ENCODE data around the gene FBXO10. TPM values are rescaled to one million over a fixed set of nuclear protein-coding genes. Genes with fewer than 3 reads are reported as not detected.
A peak's percentile ranks its signal among the peaks of the same experiment; 100 is the strongest.

The FBXO10 gene
- total and polyA plus RNA-seq, 2 of the 4 experiments (the other 2 are of a cell fraction), result 6.6 to 6.7 TPM

GRCh38 chr9:37464426-37465248 lies 111.5 kb downstream of the FBXO10 start:
- H3K4ac ChIP-seq (ENCODE audit: low read depth, low read length), result peak overlapping the region; percentile 97
- BruUV-seq (replicated peaks), result no TSS peak
- peak overlapping the region; percentile 82; the same call in 1 of the 2 replicates for H3K56ac ChIP-seq (ENCODE audit: extremely low read depth, insufficient read depth, low read length)
- H2BK5ac ChIP-seq (ENCODE audit: low read depth, low read length, poor library complexity, severe bottlenecking), result peak overlapping the region; percentile 74
- peak overlapping the region; percentile 61; the same call in 1 of the 2 replicates for H2BK20ac ChIP-seq (ENCODE audit: low read depth, low read length)
- whole genome bisulfite sequencing, 2 experiments (ENCODE audit: extremely low coverage in 2 of 2, insufficient read length in 1 of 2), result 0% methylated on average over 32 of the region's 47 CpGs; no CpG with 5 or more reads in 1 of the 2 experiments
- H2AFZ ChIP-seq (replicated peaks; ENCODE audit: low read length, poor library complexity), result peak overlapping the region; percentile 97
- H3K79me1 ChIP-seq (ENCODE audit: low read depth in 1 of 2, low read length in 2 of 2), result peaks cover 0 to 38% of the 10 kb centered on the region in 2 experiments; a peak in 2 of 4 replicates
- ATAC-seq (ENCODE audit: low read depth) (peak; percentile 50), DNase-seq (peak; percentile 63)
- H4K5ac ChIP-seq (ENCODE audit: low read depth, low read length), result peak overlapping the region; percentile 37
- H3K36me3 ChIP-seq (ENCODE audit: control insufficient read depth, insufficient read depth, low read length), result no peaks in the 10 kb centered on the region
- in situ Hi-C loops (cut with MboI; ENCODE audit: low sequenced_read_pairs), result no loop called here
- H2AK9ac ChIP-seq (replicated peaks; ENCODE audit: low read depth, low read length, poor library complexity), result peak overlapping the region; percentile 87
- peaks cover 7% of the 10 kb centered on the region; the same call in 1 of the 2 replicates for H4K20me1 ChIP-seq (ENCODE audit: insufficient read depth, low read length)
- H3K9ac ChIP-seq (ENCODE audit: low read depth, low read length), result peak overlapping the region; percentile 92
- peak overlapping the region; percentile 76 for H2AK5ac ChIP-seq (ENCODE audit: low read depth, low read length)
- H3K18ac ChIP-seq (ENCODE audit: low read depth, low read length), result peak overlapping the region; percentile 25; the same call in 1 of the 2 replicates
- H3K27me3 ChIP-seq (ENCODE audit: control insufficient read depth, insufficient read depth, low read length), result no peaks in the 10 kb centered on the region
- H3K9me3 ChIP-seq (ENCODE audit: control insufficient read depth, insufficient read depth, low read length), result no peaks in the 10 kb centered on the region
- H4K91ac ChIP-seq (ENCODE audit: insufficient read depth, low read depth, low read length), result peak overlapping the region; percentile 87
- TF ChIP-seq POLR2A (IDR thresholded peaks at IDR 0.05; ENCODE audit: low read depth, low read length), result peak; percentile 79
- TF ChIP-seq MAZ (IDR thresholded peaks at IDR 0.05; ENCODE audit: borderline replicate concordance, low read depth, low read length), result peak; percentile 73; the same call in 1 of the 2 replicates
- TF ChIP-seq ELK1 (IDR thresholded peaks at IDR 0.05; ENCODE audit: borderline replicate concordance, low read depth, low read length), result no peak
- TF ChIP-seq USF2 (IDR thresholded peaks at IDR 0.05; ENCODE audit: low read depth, low read length), result peak; percentile 48; the same call in 1 of the 2 replicates
- H2BK120ac ChIP-seq (ENCODE audit: low read depth, low read length), result peak overlapping the region; percentile 79
- H3K4me1 ChIP-seq (ENCODE audit: control insufficient read depth, insufficient read depth, low read length), result no peaks in the 10 kb centered on the region; the same call in none of the 2 replicates
- CTCF ChIA-PET, result no interaction called here
- dilution Hi-C loops (cut with HindIII; ENCODE audit: low sequenced_read_pairs, unreplicated experiment), result no loop called here
- H3K27ac ChIP-seq (ENCODE audit: insufficient read depth, low read length), result peak overlapping the region; percentile 81
- intact Hi-C loops (cut with micrococcal nuclease), result loop anchor here (5.0 kb wide), 1 partner anchor 47 kb away; no protein-coding TSS in a partner anchor
- H3K4me3 ChIP-seq (ENCODE audit: insufficient read depth, low read depth, low read length), result peak overlapping the region; percentile 76
- no peaks in the 10 kb centered on the region; the same call in 1 of the 2 replicates for H3K9me1 ChIP-seq (ENCODE audit: insufficient read depth, low read length)
- peak overlapping the region; percentile 90 for H3K14ac ChIP-seq (replicated peaks; ENCODE audit: low read depth, low read length)
- peak overlapping the region; percentile 80 for H3K4me2 ChIP-seq (ENCODE audit: low read depth, low read length)
- H4K8ac ChIP-seq (ENCODE audit: low read depth in 2 of 2, low read length in 2 of 2), result peak overlapping the region; percentile 41 to 93
- POLR2A ChIA-PET (ENCODE audit: unreplicated experiment), result no interaction called here
- peak overlapping the region; percentile 58; the same call in 2 of the 3 replicates for H2BK15ac ChIP-seq (ENCODE audit: low read depth, low read length)
- peak overlapping the region; percentile 87 for H3K23ac ChIP-seq (ENCODE audit: low read depth, low read length)

Measured in IMR-90 (cell line).